SK-N-MC (cell line): ENCODE measurements around the gene CPTP.

Source experiments
- DNase-seq: peaks from one replicate; pipeline ENCODE4 v3.0.0-alpha.2; 2011; ENCODE audit warnings: low read depth, low spot score
- H3K27ac ChIP-seq: fragments of 200-600 bp; sonication (generic); 2 replicates; pipeline ENCODE4 v1.5.1; 2016; ENCODE audit warnings: mixed run types
- H3K36me3 ChIP-seq: fragments of 200-600 bp; sonication (generic); 2 replicates; pipeline ENCODE4 v1.6.1; 2017; ENCODE audit warnings: antibody characterized with exemption, low read length, mixed read lengths; ENCODE audit not compliant: insufficient read depth
- H3K4me3 ChIP-seq: fragments of 200-600 bp; sonication (generic); 2 replicates; pipeline ENCODE4 v1.5.1; 2016
- H3K9ac ChIP-seq: fragments of 200-600 bp; sonication (generic); 2 replicates; pipeline ENCODE4 v1.8.0; 2017; ENCODE audit warnings: mixed run types, mixed read lengths; ENCODE audit not compliant: insufficient read length
- H3K9me3 ChIP-seq: fragments of 200-600 bp; sonication (generic); 2 replicates; pipeline ENCODE4 v1.6.1; 2017; ENCODE audit warnings: low read depth, mild to moderate bottlenecking, antibody characterized with exemption, low read length, moderate library complexity, mixed read lengths
- EZH2 ChIP-seq: fragments of 200-600 bp; sonication (generic); IDR thresholded peaks from one replicate; pipeline ENCODE4 v1.6.1; 2017; ENCODE audit warnings: antibody characterized with exemption
- FOXP2 ChIP-seq: optimal IDR thresholded peaks from 2 replicates; pipeline ENCODE3; 2011; ENCODE audit warnings: mild to moderate bottlenecking, moderate library complexity; ENCODE audit not compliant: insufficient read depth; ENCODE audit errors: extremely low read length, control extremely low read depth
- POLR2AphosphoS5 ChIP-seq: IDR thresholded peaks from 2 replicates; pipeline ENCODE4 v1.6.1; 2012; ENCODE audit warnings: mild to moderate bottlenecking, low read depth, low read length, borderline replicate concordance

CPTP gene

GRCh38 chr1:1328254-1328653 lies 3.7 kb downstream of the CPTP start:
- TF ChIP-seq POLR2AphosphoS5 (no peak), EZH2 (no peak)
- no peak overlapping the region for H3K4me3 ChIP-seq
- no peaks in the 10 kb centered on the region for H3K9me3 ChIP-seq
- H3K9ac ChIP-seq, result no peak overlapping the region
- H3K36me3 ChIP-seq, result no peaks in the 10 kb centered on the region
- DNase-seq, result no peak
- H3K27ac ChIP-seq, result no peak overlapping the region

- no peak overlapping the region for H3K9ac ChIP-seq
- DNase-seq, result no peak
- TF ChIP-seq POLR2AphosphoS5, result no peak
- TF ChIP-seq EZH2, result no peak
- TF ChIP-seq FOXP2, result no peak
Measured at GRCh38 chr1:1329304-1330210, 5.0 kb downstream of the CPTP start.

GRCh38 chr1:1330366-1331067 lies 5.9 kb downstream of the CPTP start:
- Histone ChIP-seq H3K4me3 (no peak overlapping the region), H3K9me3 (no peaks in the 10 kb centered on the region), H3K27ac (no peak overlapping the region), H3K36me3 (no peaks in the 10 kb centered on the region), H3K9ac (no peak overlapping the region)
- DNase-seq, result no peak
- no peak for TF ChIP-seq EZH2

More at GRCh38 chr1:1329304-1330210, 5.0 kb downstream of the CPTP start:
- H3K36me3 ChIP-seq, result no peaks in the 10 kb centered on the region
- H3K27ac ChIP-seq, result no peak overlapping the region
- no peaks in the 10 kb centered on the region for H3K9me3 ChIP-seq
- H3K4me3 ChIP-seq, result no peak overlapping the region

- DNase-seq, result no peak
- Histone ChIP-seq H3K36me3 (no peaks in the 10 kb centered on the region), H3K9me3 (no peaks in the 10 kb centered on the region), H3K9ac (no peak within 1 kb of the TSS), H3K4me3 (no peak within 1 kb of the TSS), H3K27ac (no peak within 1 kb of the TSS)
- TF ChIP-seq FOXP2, result no peak
- no peak for TF ChIP-seq POLR2AphosphoS5
- TF ChIP-seq EZH2, result no peak
Measured at GRCh38 chr1:1331068-1331965, 6.7 kb downstream of the CPTP start, which contains the start of gene TAS1R3. Gene TAS1R3, plus strand, starts transcription at chr1:1331280. Its CDS starts 66 bp downstream, at chr1:1331346.

GRCh38 chr1:1332031-1332755 lies 7.6 kb downstream of the CPTP start:
- H3K36me3 ChIP-seq, result peaks cover under 1% of the 10 kb centered on the region; the same call in 1 of the 2 replicates
- H3K27ac ChIP-seq, result no peak overlapping the region
- TF ChIP-seq FOXP2 (no peak), POLR2AphosphoS5 (no peak), EZH2 (no peak)
- no peaks in the 10 kb centered on the region for H3K9me3 ChIP-seq
- H3K4me3 ChIP-seq, result no peak overlapping the region
- no peak for DNase-seq
- no peak overlapping the region for H3K9ac ChIP-seq

GRCh38 chr1:1332774-1333480 lies 8.3 kb downstream of the CPTP start:
- Histone ChIP-seq H3K9me3 (no peaks in the 10 kb centered on the region), H3K27ac (no peak overlapping the region), H3K9ac (no peak overlapping the region), H3K36me3 (peaks cover 3% of the 10 kb centered on the region; the same call in 1 of the 2 replicates), H3K4me3 (no peak overlapping the region)
- no peak for DNase-seq
- no peak for TF ChIP-seq EZH2
- no peak for TF ChIP-seq POLR2AphosphoS5
- no peak for TF ChIP-seq FOXP2

GRCh38 chr1:1333551-1334241 lies 9.1 kb downstream of the CPTP start:
- DNase-seq, result no peak
- Histone ChIP-seq H3K9ac (no peak overlapping the region), H3K36me3 (peaks cover 3% of the 10 kb centered on the region; the same call in 1 of the 2 replicates), H3K27ac (no peak overlapping the region), H3K4me3 (no peak overlapping the region), H3K9me3 (no peaks in the 10 kb centered on the region)
- no peak for TF ChIP-seq FOXP2
- no peak for TF ChIP-seq EZH2
- no peak; the same call in 1 of the 2 replicates for TF ChIP-seq POLR2AphosphoS5
